ENCODE results near the gene SLC9A5. TPM values are rescaled to one million over a fixed set of nuclear protein-coding genes. Genes with fewer than 3 reads are reported as not detected.

The SLC9A5 gene
- total RNA-seq, 1 donor from 2014 or later: 1.3 TPM

GRCh38 chr16:67247192-67248072 lies 1.3 kb upstream of the SLC9A5 start, which contains the start of gene FHOD1:
Gene FHOD1 (minus strand): TSS chr16:67247481. CDS start chr16:67247410, 71 bp downstream.
- peak within 1 kb of the TSS; percentile 98 for H3K27ac ChIP-seq (replicated peaks)
- intact Hi-C loops (cut with micrococcal nuclease): no loop called here
- H3K27me3 ChIP-seq (ENCODE audit: low read depth): peaks cover 15% of the 10 kb centered on the region
- peaks cover 71% of the 10 kb centered on the region for H3K4me1 ChIP-seq
- DNase-seq: peak; percentile 99
- H3K4me3 ChIP-seq: peak within 1 kb of the TSS; percentile 88
- TF ChIP-seq, protein P1, sequence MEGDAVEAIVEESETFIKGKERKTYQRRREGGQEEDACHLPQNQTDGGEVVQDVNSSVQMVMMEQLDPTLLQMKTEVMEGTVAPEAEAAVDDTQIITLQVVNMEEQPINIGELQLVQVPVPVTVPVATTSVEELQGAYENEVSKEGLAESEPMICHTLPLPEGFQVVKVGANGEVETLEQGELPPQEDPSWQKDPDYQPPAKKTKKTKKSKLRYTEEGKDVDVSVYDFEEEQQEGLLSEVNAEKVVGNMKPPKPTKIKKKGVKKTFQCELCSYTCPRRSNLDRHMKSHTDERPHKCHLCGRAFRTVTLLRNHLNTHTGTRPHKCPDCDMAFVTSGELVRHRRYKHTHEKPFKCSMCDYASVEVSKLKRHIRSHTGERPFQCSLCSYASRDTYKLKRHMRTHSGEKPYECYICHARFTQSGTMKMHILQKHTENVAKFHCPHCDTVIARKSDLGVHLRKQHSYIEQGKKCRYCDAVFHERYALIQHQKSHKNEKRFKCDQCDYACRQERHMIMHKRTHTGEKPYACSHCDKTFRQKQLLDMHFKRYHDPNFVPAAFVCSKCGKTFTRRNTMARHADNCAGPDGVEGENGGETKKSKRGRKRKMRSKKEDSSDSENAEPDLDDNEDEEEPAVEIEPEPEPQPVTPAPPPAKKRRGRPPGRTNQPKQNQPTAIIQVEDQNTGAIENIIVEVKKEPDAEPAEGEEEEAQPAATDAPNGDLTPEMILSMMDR (IDR thresholded peaks at IDR 0.05; ENCODE audit: borderline replicate concordance): no peak
- H3K36me3 ChIP-seq: no peaks in the 10 kb centered on the region
- no peaks in the 10 kb centered on the region for H3K9me3 ChIP-seq (replicated peaks)

GRCh38 chr16:67248073-67248400 lies 742 bp upstream of the SLC9A5 start:
- Histone ChIP-seq H3K27me3 (ENCODE audit: low read depth) (peaks cover 15% of the 10 kb centered on the region), H3K4me1 (peaks cover 65% of the 10 kb centered on the region), H3K4me3 (peak overlapping the region; percentile 88), H3K9me3 (replicated peaks) (no peaks in the 10 kb centered on the region), H3K36me3 (no peaks in the 10 kb centered on the region), H3K27ac (replicated peaks) (peak overlapping the region; percentile 98)
- no peak for DNase-seq
- intact Hi-C loops (cut with micrococcal nuclease): no loop called here
- TF ChIP-seq, protein P1 (IDR thresholded peaks at IDR 0.05; ENCODE audit: borderline replicate concordance): no peak

- H3K27me3 ChIP-seq (ENCODE audit: low read depth): peaks cover 15% of the 10 kb centered on the region
- no peaks in the 10 kb centered on the region for H3K36me3 ChIP-seq
- H3K27ac ChIP-seq (replicated peaks): peak overlapping the region; percentile 98
- peak overlapping the region; percentile 88 for H3K4me3 ChIP-seq
- H3K4me1 ChIP-seq: peaks cover 52% of the 10 kb centered on the region
- TF ChIP-seq, protein P1 (IDR thresholded peaks at IDR 0.05; ENCODE audit: borderline replicate concordance): no peak
- DNase-seq: no peak
- no peaks in the 10 kb centered on the region for H3K9me3 ChIP-seq (replicated peaks)
- intact Hi-C loops (cut with micrococcal nuclease): no loop called here
These were observed 632 bp downstream of the SLC9A5 start for GRCh38 chr16:67249178-67250044.

DNA sequence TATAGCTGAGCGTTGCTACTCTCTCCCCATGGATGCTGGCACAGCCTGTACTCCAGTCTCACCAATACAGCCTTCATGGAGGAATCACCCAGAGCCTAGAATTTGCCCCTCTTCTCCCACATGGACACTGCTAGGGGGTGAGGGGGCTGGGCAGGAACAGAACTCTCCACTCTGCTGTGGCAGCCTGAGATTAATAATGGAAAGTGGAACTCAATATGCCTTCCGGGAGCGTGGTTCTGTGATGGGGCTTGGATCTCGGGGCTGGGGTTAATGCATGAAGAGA lies 1.2 kb downstream of the SLC9A5 start:
- Histone ChIP-seq H3K36me3 (no peaks in the 10 kb centered on the region), H3K27ac (replicated peaks) (no peak overlapping the region), H3K4me3 (no peak overlapping the region), H3K9me3 (replicated peaks) (no peaks in the 10 kb centered on the region), H3K27me3 (ENCODE audit: low read depth) (peaks cover 15% of the 10 kb centered on the region), H3K4me1 (peaks cover 46% of the 10 kb centered on the region)
- no peak for DNase-seq
- TF ChIP-seq, protein P1 (IDR thresholded peaks at IDR 0.05; ENCODE audit: borderline replicate concordance): no peak
- intact Hi-C loops (cut with micrococcal nuclease): no loop called here

DNA sequence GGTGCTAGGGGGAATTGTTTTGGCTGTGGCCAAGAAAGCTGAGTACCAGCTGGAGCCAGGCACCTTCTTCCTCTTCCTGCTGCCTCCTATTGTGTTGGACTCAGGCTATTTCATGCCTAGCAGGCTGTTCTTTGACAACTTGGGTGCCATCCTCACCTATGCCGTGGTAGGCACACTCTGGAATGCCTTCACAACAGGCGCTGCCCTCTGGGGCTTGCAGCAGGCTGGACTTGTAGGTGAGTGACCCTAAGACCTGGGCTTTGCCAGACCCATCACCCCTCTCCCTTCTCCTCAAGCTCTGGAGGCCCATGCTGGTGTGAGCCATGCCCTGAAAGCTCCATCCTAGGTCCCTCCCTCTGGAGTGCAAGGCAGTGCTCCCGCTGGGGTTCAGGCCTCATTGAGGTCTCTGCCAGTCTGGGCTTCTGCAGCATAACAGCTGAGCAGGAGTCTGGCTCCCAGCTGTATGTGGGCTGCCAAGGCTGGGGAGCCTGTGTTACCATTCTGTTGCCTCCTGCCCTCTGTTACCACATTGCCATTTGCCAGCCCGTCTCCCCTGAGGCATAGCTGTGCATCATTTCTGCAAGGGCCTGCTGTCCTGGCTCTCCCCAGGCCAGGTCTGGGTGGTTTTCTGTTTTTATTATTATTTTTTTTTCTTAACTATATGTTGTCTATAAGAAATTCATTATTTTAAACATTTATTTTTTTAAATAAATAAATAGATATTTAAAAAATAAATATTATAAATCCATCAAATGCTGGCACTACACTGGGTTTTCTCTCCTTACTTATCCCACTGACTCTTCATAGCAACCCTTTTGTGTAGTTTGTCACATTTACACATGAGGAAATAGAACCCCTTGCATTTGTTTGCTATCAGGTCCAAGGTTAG lies 4.1 kb downstream of the SLC9A5 start:
- H3K4me1 ChIP-seq: peaks cover 20% of the 10 kb centered on the region
- TF ChIP-seq, protein P1 (IDR thresholded peaks at IDR 0.05; ENCODE audit: borderline replicate concordance): no peak
- peaks cover 15% of the 10 kb centered on the region for H3K27me3 ChIP-seq (ENCODE audit: low read depth)
- no peaks in the 10 kb centered on the region for H3K9me3 ChIP-seq (replicated peaks)
- H3K27ac ChIP-seq (replicated peaks): no peak overlapping the region
- intact Hi-C loops (cut with micrococcal nuclease): no loop called here
- no peaks in the 10 kb centered on the region for H3K36me3 ChIP-seq
- H3K4me3 ChIP-seq: no peak overlapping the region
- DNase-seq: no peak

All from left ventricle myocardium inferior (tissue), 1 donor.